Central memory CD8-positive, alpha-beta T cell (primary cell): ENCODE results near the gene EVC2.

Source experiments
- ATAC-seq: fragments of 150-1000 bp; cut with Tn5 transposase; replicated peaks from 2 replicates; pipeline ENCODE4 v1.10.0; 2022; ENCODE audit warnings: mild to moderate bottlenecking, moderate FRiP score, moderate number of reproducible peaks; ENCODE audit not compliant: poor library complexity, severe bottlenecking; ENCODE audit errors: extremely low read depth
- DNase-seq, 2 donors: peaks; one replicate each; pipeline ENCODE4 v3.0.0; 2021; ENCODE audit warnings: low spot score in 2 of 2
- H3K27ac Mint-ChIP-seq: one replicate; pipeline ENCODE4 v1.8.0; 2022; ENCODE audit warnings: low read depth, mild to moderate bottlenecking, moderate library complexity, mixed read lengths
- H3K27me3 Mint-ChIP-seq: one replicate; pipeline ENCODE4 v1.8.0; 2022; ENCODE audit warnings: mixed read lengths
- H3K36me3 Mint-ChIP-seq: one replicate; pipeline ENCODE4 v1.8.0; 2022; ENCODE audit warnings: mild to moderate bottlenecking, moderate library complexity, mixed read lengths; ENCODE audit not compliant: insufficient read depth
- H3K4me1 Mint-ChIP-seq: one replicate; pipeline ENCODE4 v1.8.0; 2022; ENCODE audit warnings: mixed read lengths
- H3K4me3 Mint-ChIP-seq: one replicate; pipeline ENCODE4 v1.8.0; 2022; ENCODE audit warnings: mild to moderate bottlenecking, moderate library complexity, mixed read lengths
- H3K9me3 Mint-ChIP-seq: one replicate; pipeline ENCODE4 v1.8.0; 2022; ENCODE audit warnings: mixed read lengths

Gene EVC2

DNA sequence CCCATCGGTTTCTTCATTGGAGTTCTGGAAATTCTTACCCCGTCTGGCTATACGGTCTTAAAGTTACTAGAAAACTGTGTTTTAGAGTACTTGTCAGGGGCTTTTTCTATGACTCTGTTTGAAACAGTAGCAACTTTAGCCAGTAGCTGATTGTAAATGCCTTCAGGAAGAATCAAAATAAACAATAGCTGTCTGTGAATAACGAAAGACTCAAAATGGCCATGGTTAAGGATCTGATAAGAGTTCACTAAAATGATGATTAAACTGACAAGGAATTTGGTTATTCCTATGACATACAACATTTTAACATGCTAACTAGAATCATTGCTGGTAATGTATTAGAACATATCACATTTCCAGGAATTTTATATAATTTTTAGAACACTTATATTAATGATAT lies 191.0 kb downstream of the EVC2 start:
- Mint-ChIP-seq H3K4me3 (no peak overlapping the region), H3K36me3 (peaks cover 2% of the 10 kb centered on the region), H3K27ac (no peak overlapping the region), H3K4me1 (no peaks in the 10 kb centered on the region), H3K9me3 (peaks cover 6% of the 10 kb centered on the region), H3K27me3 (no peaks in the 10 kb centered on the region)
- DNase-seq (no peak), ATAC-seq (no peak)

DNA sequence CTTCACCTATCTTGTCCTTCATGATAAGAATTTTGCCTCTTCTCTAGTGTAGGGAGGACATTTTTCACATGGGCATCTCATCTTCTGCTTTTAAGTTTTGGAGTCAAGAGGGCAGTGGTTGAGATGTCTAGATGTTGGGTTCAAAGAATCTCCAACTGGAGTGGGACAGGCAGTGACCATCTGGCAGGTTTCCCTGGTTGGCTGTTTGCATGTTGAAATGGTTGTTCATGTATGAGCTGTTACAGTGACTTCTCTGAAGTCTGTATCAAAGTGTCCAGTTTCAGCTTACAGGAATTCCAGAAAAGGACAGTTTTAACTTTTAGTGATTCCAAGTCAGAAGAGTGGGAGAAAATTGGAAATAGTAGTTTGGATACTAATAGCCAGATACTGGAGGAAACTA lies 192.7 kb downstream of the EVC2 start:
- no peak for DNase-seq
- no peaks in the 10 kb centered on the region for H3K4me1 Mint-ChIP-seq
- H3K4me3 Mint-ChIP-seq: no peak overlapping the region
- peaks cover 6% of the 10 kb centered on the region for H3K9me3 Mint-ChIP-seq
- H3K36me3 Mint-ChIP-seq: peaks cover 2% of the 10 kb centered on the region
- H3K27ac Mint-ChIP-seq: no peak overlapping the region
- H3K27me3 Mint-ChIP-seq: no peaks in the 10 kb centered on the region
- ATAC-seq: no peak
